Thoracic aorta (tissue), 2 donors: Measurements from ENCODE around the gene MLH3. TPM values are rescaled to one million over a fixed set of nuclear protein-coding genes. Genes with fewer than 3 reads are reported as not detected.

ENCODE experiments used
- ATAC-seq: fragments of 150-250 bp; one replicate; pipeline ENCODE4 v1.8.0; 2017; ENCODE audit warnings: low read depth; ENCODE audit not compliant: insufficient number of reproducible peaks, low FRiP score
- DNase-seq: peaks from one replicate; pipeline ENCODE4 v3.0.0-alpha.2; 2020; ENCODE audit warnings: low spot score
- H3K27ac ChIP-seq, 2 donors: fragments of 200-600 bp; sonication (generic); 1 replicate in 1 of 2; 2 replicates in 1 of 2; pipeline ENCODE4 v1.5.1; 2016; ENCODE audit warnings: mild to moderate bottlenecking in 2 of 2, moderate library complexity in 2 of 2
- H3K27me3 ChIP-seq: fragments of 200-600 bp; sonication (generic); replicated peaks from 2 replicates; pipeline ENCODE4 v1.6.0; 2016; ENCODE audit warnings: mild to moderate bottlenecking; ENCODE audit not compliant: insufficient read depth
- H3K36me3 ChIP-seq: fragments of 200-600 bp; sonication (generic); one replicate; pipeline ENCODE4 v1.5.1; 2016
- H3K4me1 ChIP-seq, 2 donors: fragments of 200-600 bp; sonication (generic); 1 replicate in 1 of 2; 2 replicates in 1 of 2; pipeline versions ENCODE4 v1.5.1 to v1.6.0; 2016; ENCODE audit warnings: low read depth in 2 of 2, mild to moderate bottlenecking in 1 of 2; ENCODE audit not compliant: control insufficient read depth in 1 of 2
- H3K4me3 ChIP-seq: fragments of 200-600 bp; sonication (generic); 2 replicates; pipeline ENCODE4 v1.5.1; 2016; ENCODE audit warnings: mild to moderate bottlenecking
- H3K9me3 ChIP-seq: fragments of 200-600 bp; sonication (generic); 2 replicates; pipeline ENCODE4 v1.5.1; 2016
- total RNA-seq, 2 donors: library from RNA; depleted of rRNA; stranded (reverse); fragments of >200 nt; gene quantifications; one replicate each; pipeline versions ENCODE4 v1.1.0 to v1.2.3, GENCODE V29; 2016
- TF ChIP-seq, protein P1 (sequence below): fragments of 200-600 bp; sonication (generic); IDR thresholded peaks from one replicate; pipeline ENCODE4 v1.5.1; 2019; ENCODE audit warnings: antibody characterized with exemption

Gene MLH3
- total RNA-seq, 2 donors from 2014 or later = 17.9 to 30.2 TPM

DNA sequence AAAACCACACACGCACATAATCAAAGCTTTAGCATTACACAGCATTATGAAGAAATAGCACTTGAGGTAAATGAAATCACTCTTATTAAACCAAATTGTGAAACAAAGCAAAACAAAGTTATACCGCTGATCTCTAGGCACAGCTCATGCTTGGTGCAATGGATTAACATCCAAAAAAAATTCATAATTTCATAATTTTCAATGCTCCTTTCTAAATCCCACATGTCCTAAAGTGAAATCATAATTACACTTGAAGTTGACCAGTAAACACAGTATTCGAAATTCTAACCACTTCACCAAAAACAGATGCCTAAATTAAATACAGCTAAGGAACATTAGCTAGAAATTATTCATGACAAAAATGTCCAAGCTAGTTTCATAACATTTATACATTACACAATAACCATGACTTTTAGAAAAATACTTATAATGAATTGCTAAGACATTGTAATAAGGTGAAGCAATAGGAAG is 1.5 kb downstream of the MLH3 start:
- Histone ChIP-seq H3K36me3 (no peaks in the 10 kb centered on the region), H3K9me3 (no peaks in the 10 kb centered on the region), H3K4me3 (peak overlapping the region; percentile 84), H3K27me3 (no peaks in the 10 kb centered on the region), H3K27ac (peak overlapping the region; percentile 33 to 65), H3K4me1 (peaks cover 12 to 37% of the 10 kb centered on the region in 2 donors)
- ATAC-seq = peak; percentile 34
- DNase-seq = no peak
- TF ChIP-seq, protein P1, sequence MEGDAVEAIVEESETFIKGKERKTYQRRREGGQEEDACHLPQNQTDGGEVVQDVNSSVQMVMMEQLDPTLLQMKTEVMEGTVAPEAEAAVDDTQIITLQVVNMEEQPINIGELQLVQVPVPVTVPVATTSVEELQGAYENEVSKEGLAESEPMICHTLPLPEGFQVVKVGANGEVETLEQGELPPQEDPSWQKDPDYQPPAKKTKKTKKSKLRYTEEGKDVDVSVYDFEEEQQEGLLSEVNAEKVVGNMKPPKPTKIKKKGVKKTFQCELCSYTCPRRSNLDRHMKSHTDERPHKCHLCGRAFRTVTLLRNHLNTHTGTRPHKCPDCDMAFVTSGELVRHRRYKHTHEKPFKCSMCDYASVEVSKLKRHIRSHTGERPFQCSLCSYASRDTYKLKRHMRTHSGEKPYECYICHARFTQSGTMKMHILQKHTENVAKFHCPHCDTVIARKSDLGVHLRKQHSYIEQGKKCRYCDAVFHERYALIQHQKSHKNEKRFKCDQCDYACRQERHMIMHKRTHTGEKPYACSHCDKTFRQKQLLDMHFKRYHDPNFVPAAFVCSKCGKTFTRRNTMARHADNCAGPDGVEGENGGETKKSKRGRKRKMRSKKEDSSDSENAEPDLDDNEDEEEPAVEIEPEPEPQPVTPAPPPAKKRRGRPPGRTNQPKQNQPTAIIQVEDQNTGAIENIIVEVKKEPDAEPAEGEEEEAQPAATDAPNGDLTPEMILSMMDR = no peak

GRCh38 chr14:75049136-75049535 is 2.1 kb downstream of the MLH3 start:
- DNase-seq = no peak
- no peaks in the 10 kb centered on the region for H3K27me3 ChIP-seq
- no peaks in the 10 kb centered on the region for H3K9me3 ChIP-seq
- H3K4me3 ChIP-seq = peak overlapping the region; percentile 16
- peak overlapping the region; percentile 33 to 60 for H3K27ac ChIP-seq
- peaks cover 12 to 44% of the 10 kb centered on the region in 2 donors for H3K4me1 ChIP-seq
- ATAC-seq = no peak
- TF ChIP-seq, protein P1 = no peak
- H3K36me3 ChIP-seq = no peaks in the 10 kb centered on the region

GRCh38 chr14:75048101-75048500 is 3.2 kb downstream of the MLH3 start:
- DNase-seq = no peak
- no peak overlapping the region for H3K27ac ChIP-seq
- H3K36me3 ChIP-seq = no peaks in the 10 kb centered on the region
- H3K27me3 ChIP-seq = no peaks in the 10 kb centered on the region
- H3K4me1 ChIP-seq = peaks cover 12 to 45% of the 10 kb centered on the region in 2 donors
- TF ChIP-seq, protein P1 = no peak
- no peak for ATAC-seq
- H3K4me3 ChIP-seq = no peak overlapping the region
- H3K9me3 ChIP-seq = no peaks in the 10 kb centered on the region

GRCh38 chr14:75047506-75047905 is 3.8 kb downstream of the MLH3 start:
- H3K4me3 ChIP-seq = no peak overlapping the region
- TF ChIP-seq, protein P1 = no peak
- no peak overlapping the region for H3K27ac ChIP-seq
- DNase-seq = no peak
- H3K27me3 ChIP-seq = no peaks in the 10 kb centered on the region
- H3K36me3 ChIP-seq = no peaks in the 10 kb centered on the region
- H3K4me1 ChIP-seq = peaks cover 12 to 45% of the 10 kb centered on the region in 2 donors
- ATAC-seq = no peak
- no peaks in the 10 kb centered on the region for H3K9me3 ChIP-seq

DNA sequence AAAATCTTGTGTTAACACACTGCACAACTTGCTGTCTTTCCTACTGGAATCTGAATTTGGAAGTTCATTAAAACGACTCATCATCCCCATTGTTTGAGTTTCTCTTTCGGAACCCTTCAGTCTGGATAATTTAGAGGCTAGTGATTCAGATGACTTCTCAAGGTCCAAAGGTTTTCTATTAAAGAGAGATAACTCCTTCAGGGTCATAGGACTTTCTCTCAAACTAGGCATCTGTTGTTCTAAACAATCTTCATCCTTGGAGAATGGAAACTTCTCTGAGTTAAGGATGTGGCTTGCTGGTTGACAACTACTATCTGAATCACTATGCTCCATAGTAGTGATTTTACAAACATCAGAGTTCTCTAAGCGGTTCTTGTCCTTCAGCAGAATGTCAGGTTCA is 4.4 kb downstream of the MLH3 start:
- no peaks in the 10 kb centered on the region for H3K27me3 ChIP-seq
- no peaks in the 10 kb centered on the region for H3K9me3 ChIP-seq
- ATAC-seq (no peak), DNase-seq (no peak)
- H3K27ac ChIP-seq = no peak overlapping the region
- peaks cover 1% of the 10 kb centered on the region for H3K36me3 ChIP-seq
- peaks cover 12 to 45% of the 10 kb centered on the region in 2 donors for H3K4me1 ChIP-seq
- TF ChIP-seq, protein P1 = no peak
- H3K4me3 ChIP-seq = no peak overlapping the region
